DND-41 (cell line): ENCODE data around the gene EYS.

Experiments used
- CTCF ChIP-seq: IDR thresholded peaks from 2 replicates; pipeline ENCODE4 v1.5.1; 2012; ENCODE audit warnings: borderline replicate concordance, low read length, moderate library complexity, mild to moderate bottlenecking; ENCODE audit not compliant: poor library complexity, severe bottlenecking; ENCODE audit errors: extremely low read depth
- EZH2 ChIP-seq: IDR thresholded peaks from 3 replicates; pipeline ENCODE4 v1.6.1; 2012; ENCODE audit warnings: borderline replicate concordance, low read depth, mild to moderate bottlenecking, moderate library complexity, low read length, inconsistent platforms; ENCODE audit not compliant: severe bottlenecking

GRCh38 chr6:64838726-64839125 lies 868.3 kb downstream of the EYS start:
- no peak for TF ChIP-seq CTCF
- TF ChIP-seq EZH2, result no peak
